Activated T-cell treated with anti-CD3 and anti-CD28 coated beads, Interleukin-2, amount 50 U/mL, for 1 hour (primary cell): ENCODE data around the gene RADX.
A peak's percentile ranks its signal among the peaks of the same experiment; 100 is the strongest.

Experiments
- DNase-seq: peaks from one replicate; pipeline ENCODE4 v3.0.0-alpha.2; 2020

RADX gene

DNA sequence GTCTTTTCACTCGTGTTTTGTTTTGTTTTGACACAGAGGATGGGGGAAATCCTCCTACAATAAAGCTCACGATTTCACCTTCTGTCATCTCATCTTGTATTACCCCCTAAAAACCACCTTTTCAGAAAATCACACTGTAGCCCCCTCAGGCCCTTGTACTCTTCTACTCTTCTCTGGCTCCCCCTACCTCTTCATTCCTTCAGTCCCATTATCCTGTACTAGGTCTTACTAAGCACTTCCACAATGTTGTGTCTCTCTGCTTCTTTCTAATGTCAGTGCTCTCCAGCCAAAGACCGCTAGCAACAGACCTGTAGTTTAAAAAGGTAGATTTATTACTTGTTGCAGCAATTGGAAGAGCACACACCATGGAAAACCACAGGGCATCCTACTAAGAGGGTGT, 84.7 kb downstream of the RADX start:
- DNase-seq, result no peak

DNA sequence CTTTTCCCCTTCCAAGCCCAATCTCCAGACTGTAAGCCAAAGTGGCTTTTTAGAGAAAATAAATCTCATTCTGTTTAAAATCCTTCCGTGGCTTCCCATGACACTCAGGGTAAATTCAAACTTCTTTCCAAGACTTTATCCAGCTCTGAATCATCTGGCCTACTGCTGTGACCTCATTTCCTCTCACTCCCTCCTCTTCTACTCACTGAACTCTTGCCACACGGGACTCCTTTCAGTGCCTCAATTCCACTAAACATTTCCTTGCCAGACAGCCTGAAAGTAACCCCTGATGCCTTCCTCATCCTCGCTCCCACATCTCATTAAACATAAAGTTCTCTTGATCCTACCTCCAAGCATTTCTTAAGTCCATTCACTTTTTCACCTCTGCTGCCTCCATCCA, 86.9 kb downstream of the RADX start:
- no peak for DNase-seq

DNA sequence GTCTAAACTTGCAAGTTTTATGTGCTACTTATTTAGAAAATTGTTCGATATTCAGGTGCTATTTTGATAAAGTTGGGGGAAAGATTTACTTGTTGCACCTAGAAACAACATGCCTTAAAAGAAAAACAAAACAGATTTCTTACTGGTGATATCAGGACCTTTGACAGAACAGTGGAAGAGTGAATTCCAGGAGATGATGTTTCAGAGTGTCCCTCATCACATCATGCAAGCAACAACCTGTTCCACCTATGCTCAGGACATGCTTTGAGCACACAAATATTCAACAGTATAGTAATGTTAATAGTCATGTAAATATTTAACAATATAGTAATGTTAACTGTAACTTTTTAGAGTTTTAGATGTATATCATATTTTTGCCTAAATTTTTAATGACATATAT, 90.9 kb downstream of the RADX start:
- no peak for DNase-seq

GRCh38 chrX:106706466-106706865, 94.7 kb downstream of the RADX start:
- DNase-seq, result no peak

GRCh38 chrX:106707771-106708454, 96.1 kb downstream of the RADX start:
- DNase-seq, result no peak

- DNase-seq, result no peak
These were observed 99.0 kb downstream of the RADX start for GRCh38 chrX:106710771-106711170.

GRCh38 chrX:106711375-106711774, 99.6 kb downstream of the RADX start:
- no peak for DNase-seq

GRCh38 chrX:106716004-106716403, 104.2 kb downstream of the RADX start:
- DNase-seq, result no peak

- no peak for DNase-seq
These were observed 104.7 kb downstream of the RADX start for GRCh38 chrX:106716463-106716862.

DNA sequence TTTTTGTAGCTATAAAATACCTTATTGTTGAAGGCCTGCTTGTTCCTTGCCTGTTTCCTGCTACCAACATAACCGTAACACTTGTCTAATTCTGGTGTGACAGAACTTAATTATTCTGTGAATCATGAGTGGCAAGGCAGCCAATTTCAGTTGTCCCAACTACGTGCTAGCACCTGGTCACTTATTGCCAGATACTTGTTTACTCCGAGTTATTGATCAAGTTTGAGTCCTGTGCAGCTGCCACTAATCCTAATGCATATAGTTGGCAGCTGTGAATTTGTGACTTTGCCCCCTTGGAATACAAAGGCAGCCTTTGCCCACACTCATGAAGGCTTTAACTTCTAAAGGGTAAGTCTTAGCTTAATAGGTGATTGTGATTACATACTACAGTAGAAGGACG, 106.9 kb downstream of the RADX start:
- DNase-seq, result no peak

DNA sequence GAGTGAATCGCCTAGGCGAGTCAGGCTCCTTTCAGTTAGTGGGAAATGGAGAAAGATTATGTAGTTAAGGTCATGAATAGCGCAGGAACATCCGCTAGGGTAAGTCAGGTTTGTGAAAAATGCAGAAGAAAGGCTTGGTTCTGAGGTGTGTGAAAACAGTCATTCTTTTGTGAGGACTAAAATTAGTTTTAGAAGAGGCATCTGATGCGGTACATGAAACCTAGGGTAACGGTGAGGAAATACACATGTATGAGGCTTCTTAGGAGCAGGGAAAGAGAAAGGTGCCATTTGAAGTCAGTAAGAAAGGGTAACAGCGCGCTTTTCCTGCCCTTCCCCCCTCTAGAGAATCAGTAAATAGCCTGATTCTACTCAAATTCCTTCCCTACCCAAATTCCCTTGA, 114.2 kb downstream of the RADX start:
- DNase-seq, result no peak

DNA sequence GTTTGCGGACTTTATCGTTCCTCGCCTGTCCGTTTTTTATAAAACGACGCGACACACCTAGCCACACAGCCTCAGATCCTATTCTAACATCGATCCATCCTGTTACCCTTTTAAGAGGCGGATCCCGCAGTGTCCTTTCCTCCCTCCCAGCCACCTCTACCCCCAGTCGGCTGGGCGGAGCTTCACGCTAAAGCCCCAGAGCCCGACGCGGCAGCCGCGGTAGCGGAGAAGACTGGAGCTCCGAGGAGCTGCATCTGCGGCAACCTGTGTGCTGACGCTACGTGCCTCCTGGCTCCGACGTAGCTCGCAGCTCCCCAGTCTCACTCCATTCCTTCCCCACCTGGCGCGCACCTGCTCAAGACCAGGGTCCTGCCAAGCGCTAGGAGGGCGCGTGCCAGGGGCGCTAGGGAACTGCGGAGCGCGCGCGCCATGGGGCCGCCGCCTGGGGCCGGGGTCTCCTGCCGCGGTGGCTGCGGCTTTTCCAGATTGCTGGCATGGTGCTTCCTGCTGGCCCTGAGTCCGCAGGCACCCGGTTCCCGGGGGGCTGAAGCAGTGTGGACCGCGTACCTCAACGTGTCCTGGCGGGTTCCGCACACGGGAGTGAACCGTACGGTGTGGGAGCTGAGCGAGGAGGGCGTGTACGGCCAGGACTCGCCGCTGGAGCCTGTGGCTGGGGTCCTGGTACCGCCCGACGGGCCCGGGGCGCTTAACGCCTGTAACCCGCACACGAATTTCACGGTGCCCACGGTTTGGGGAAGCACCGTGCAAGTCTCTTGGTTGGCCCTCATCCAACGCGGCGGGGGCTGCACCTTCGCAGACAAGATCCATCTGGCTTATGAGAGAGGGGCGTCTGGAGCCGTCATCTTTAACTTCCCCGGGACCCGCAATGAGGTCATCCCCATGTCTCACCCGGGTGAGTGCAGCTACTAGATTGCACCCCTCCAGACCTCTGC, 115.0 kb downstream of the RADX start, which contains the start of gene RNF128:
RNF128 (plus strand) TSS at position 217 of the 953 bp plus-strand sequence; CDS start at position 430, 213 bp downstream.
- DNase-seq, result peak; percentile 19

DNA sequence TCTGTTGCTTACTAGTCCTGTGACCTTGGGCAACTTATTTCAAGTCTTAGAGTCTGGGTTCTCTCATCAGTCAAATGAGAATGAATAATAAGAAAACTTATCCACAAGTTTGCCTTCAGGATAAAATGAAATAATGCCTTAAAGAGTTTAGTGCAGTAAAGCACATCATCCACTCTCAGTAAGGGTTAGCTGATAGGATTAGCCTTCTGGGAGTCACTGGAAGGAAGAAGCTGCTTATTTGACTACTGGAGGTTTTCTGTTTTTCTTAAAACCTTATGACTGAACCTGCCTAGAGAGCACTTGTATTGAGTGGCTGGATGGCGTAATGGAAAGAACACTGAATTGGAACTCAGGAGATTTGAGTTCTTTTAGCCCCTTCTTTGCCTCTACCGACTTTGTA, 116.6 kb downstream of the RADX start:
- no peak for DNase-seq
